Neuronal stem cell (in vitro differentiated cells): ENCODE results near the gene KRTAP5-11.
"Not testable (repeated sequence)": the region's sequence is repeated elsewhere in the genome, so short reads cannot be mapped to it uniquely, and the experiment has no call there.

Experiments used
- DNase-seq: peaks from one replicate; pipeline ENCODE4 v3.0.0-alpha.2; 2013; ENCODE audit warnings: low spot score
- H2AFZ ChIP-seq: one replicate; pipeline ENCODE4 v1.6.1; 2013; ENCODE audit warnings: mild to moderate bottlenecking, low read length, inconsistent platforms
- H2AK5ac ChIP-seq: 2 replicates; pipeline ENCODE4 v1.6.1; 2013; ENCODE audit warnings: low read depth, mild to moderate bottlenecking, inconsistent platforms, low read length, moderate library complexity, mixed read lengths
- H2BK120ac ChIP-seq: 2 replicates; pipeline ENCODE4 v1.6.1; 2013; ENCODE audit warnings: low read depth, mild to moderate bottlenecking, inconsistent platforms, low read length, moderate library complexity, mixed read lengths
- H2BK12ac ChIP-seq: one replicate; pipeline ENCODE4 v1.6.1; 2013; ENCODE audit warnings: low read length, inconsistent platforms
- H2BK15ac ChIP-seq: 2 replicates; pipeline ENCODE4 v1.6.1; 2013; ENCODE audit warnings: mild to moderate bottlenecking, low read length, inconsistent platforms, mixed read lengths
- H2BK5ac ChIP-seq: one replicate; pipeline ENCODE4 v1.6.1; 2013; ENCODE audit warnings: inconsistent platforms, mild to moderate bottlenecking, low read length, moderate library complexity
- H3K14ac ChIP-seq: one replicate; pipeline ENCODE4 v1.6.1; 2013; ENCODE audit warnings: low read length, inconsistent platforms
- H3K18ac ChIP-seq: 2 replicates; pipeline ENCODE4 v1.6.1; 2013; ENCODE audit warnings: low read length, inconsistent platforms
- H3K23ac ChIP-seq: 2 replicates; pipeline ENCODE4 v1.6.1; 2013; ENCODE audit warnings: low read depth, mild to moderate bottlenecking, mixed read lengths, low read length, inconsistent platforms; ENCODE audit not compliant: poor library complexity
- H3K27ac ChIP-seq: replicated peaks from 3 replicates; pipeline ENCODE4 v1.5.1; 2013; ENCODE audit warnings: low read length, inconsistent platforms
- H3K27me3 ChIP-seq, 3 experiments: 2 replicates each; pipeline ENCODE4 v1.6.1; 2013; ENCODE audit warnings: low read length in 3 of 3, mild to moderate bottlenecking in 2 of 3, inconsistent platforms in 1 of 3, low read depth in 1 of 3, mixed read lengths in 1 of 3, moderate library complexity in 1 of 3; ENCODE audit not compliant: control insufficient read depth in 3 of 3, insufficient read depth in 3 of 3
- H3K36me3 ChIP-seq, 2 donors: replicated peaks in 1 of 2; 2 replicates each; pipeline ENCODE4 v1.6.1; 2013; ENCODE audit warnings: low read length in 2 of 2; ENCODE audit not compliant: control insufficient read depth in 2 of 2, insufficient read depth in 2 of 2
- H3K4ac ChIP-seq: 2 replicates; pipeline ENCODE4 v1.6.1; 2013; ENCODE audit warnings: inconsistent platforms, mild to moderate bottlenecking, low read length, moderate library complexity
- H3K4me1 ChIP-seq, 2 donors: 1 replicate in 1 of 2; 2 replicates in 1 of 2; pipeline ENCODE4 v1.6.1; 2013; ENCODE audit warnings: low read length in 2 of 2, low read depth in 1 of 2; ENCODE audit not compliant: control insufficient read depth in 2 of 2, insufficient read depth in 1 of 2
- H3K4me2 ChIP-seq: one replicate; pipeline ENCODE4 v1.6.1; 2013; ENCODE audit warnings: mild to moderate bottlenecking, low read length, inconsistent platforms; ENCODE audit not compliant: insufficient read depth, poor library complexity, severe bottlenecking
- H3K4me3 ChIP-seq, 2 donors: 2 replicates each; pipeline ENCODE4 v1.5.1; 2013; ENCODE audit warnings: low read length in 2 of 2, mild to moderate bottlenecking in 2 of 2, inconsistent platforms in 1 of 2, moderate library complexity in 1 of 2
- H3K79me1 ChIP-seq: one replicate; pipeline ENCODE4 v1.6.1; 2013; ENCODE audit warnings: low read depth, mild to moderate bottlenecking, inconsistent platforms, low read length, moderate library complexity
- H3K9ac ChIP-seq: one replicate; pipeline ENCODE4 v1.6.1; 2013; ENCODE audit warnings: mild to moderate bottlenecking, low read depth, low read length, inconsistent platforms; ENCODE audit not compliant: poor library complexity
- H3K9me3 ChIP-seq, 2 donors: replicated peaks in 1 of 2; 2 replicates each; pipeline versions ENCODE3 to v1.6.1; 2013; ENCODE audit warnings: low read length in 2 of 2, mild to moderate bottlenecking in 2 of 2, inconsistent platforms in 1 of 2, low read depth in 1 of 2, mixed read lengths in 1 of 2, moderate library complexity in 1 of 2; ENCODE audit not compliant: control insufficient read depth in 2 of 2, insufficient read depth in 1 of 2
- H4K8ac ChIP-seq: one replicate; pipeline ENCODE4 v1.6.1; 2013; ENCODE audit warnings: low read depth, mild to moderate bottlenecking, inconsistent platforms, low read length, moderate library complexity
- H4K91ac ChIP-seq: one replicate; pipeline ENCODE4 v1.6.1; 2013; ENCODE audit warnings: low read length, low read depth, mild to moderate bottlenecking, inconsistent platforms; ENCODE audit not compliant: poor library complexity
- WGBS, 2 donors: extraction: QIAGEN DNeasy Blood & Tissue Kit; methylation state at CpG; one replicate each; pipeline ENCODE4 v1.1.7; 2013; ENCODE audit warnings: missing lambda C conversion rate in 2 of 2, mixed read lengths in 1 of 2; ENCODE audit not compliant: insufficient read length in 2 of 2, insufficient replicate concordance in 1 of 2; ENCODE audit errors: extremely low coverage in 2 of 2; 5-methylcytosine and 5-hydroxymethylcytosine counted together

The KRTAP5-11 gene

DNA sequence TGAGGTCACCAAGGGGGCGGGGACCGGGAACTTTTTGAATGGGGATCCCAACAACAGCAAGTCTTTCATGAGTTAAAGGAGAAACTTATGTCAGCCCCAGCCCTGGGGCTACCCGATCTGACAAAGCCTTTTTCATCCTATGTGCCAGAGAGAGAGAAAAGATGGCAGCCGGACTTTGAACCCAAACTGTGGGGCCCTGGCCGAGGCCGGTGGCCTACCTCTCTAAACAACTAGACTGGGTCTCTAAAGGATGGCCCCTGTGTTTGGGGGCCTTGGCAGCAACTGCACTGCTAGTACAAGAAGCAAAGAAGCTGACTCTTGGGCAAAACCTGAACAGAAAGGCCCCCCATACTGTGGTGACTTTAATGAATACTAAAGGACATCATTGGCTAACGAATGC lies 31.3 kb upstream of the KRTAP5-11 start:
- not testable (repeated sequence) for H2BK12ac ChIP-seq, H2AK5ac ChIP-seq, H3K27me3 ChIP-seq, H3K9me3 ChIP-seq, H3K23ac ChIP-seq, H3K9ac ChIP-seq, H2BK5ac ChIP-seq, H4K91ac ChIP-seq, H3K79me1 ChIP-seq, H4K8ac ChIP-seq, H3K36me3 ChIP-seq, H3K27ac ChIP-seq, H3K14ac ChIP-seq, DNase-seq, H3K4ac ChIP-seq, H2BK120ac ChIP-seq, H2AFZ ChIP-seq, H3K4me1 ChIP-seq, H2BK15ac ChIP-seq, H3K18ac ChIP-seq, H3K4me3 ChIP-seq
- WGBS, 2 donors = no CpG with 5 or more reads among the region's 7 CpGs
- H3K4me2 ChIP-seq = peak overlapping the region; percentile 12

- not testable (repeated sequence) for H3K14ac ChIP-seq, H4K91ac ChIP-seq
- WGBS, 2 donors = no CpG with 5 or more reads among the region's 21 CpGs
These were observed 28.7 kb upstream of the KRTAP5-11 start for GRCh38 chr11:71611218-71611910.

DNA sequence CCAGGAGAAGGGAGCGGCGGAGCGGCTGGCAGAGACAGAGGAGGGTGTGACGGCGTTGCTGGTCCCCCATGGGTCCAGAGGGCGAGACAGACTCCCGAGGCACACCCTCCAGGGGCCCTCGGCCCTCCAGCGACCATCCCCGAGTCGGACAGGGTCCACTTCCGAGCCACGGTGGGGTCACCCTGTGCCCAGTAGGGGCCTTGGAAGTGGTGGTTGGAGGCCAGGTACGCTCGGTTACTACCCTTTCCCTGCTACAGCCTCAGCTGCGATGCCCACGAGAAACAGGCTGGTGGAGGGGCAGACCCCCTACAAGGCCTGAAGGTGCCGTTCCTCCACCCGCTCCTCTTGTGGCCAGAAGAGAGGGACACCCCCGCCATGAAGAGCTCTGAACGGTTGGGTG lies 25.6 kb upstream of the KRTAP5-11 start:
- H3K79me1 ChIP-seq, H3K18ac ChIP-seq, H2BK5ac ChIP-seq, H2BK120ac ChIP-seq, H3K9ac ChIP-seq, H3K23ac ChIP-seq, H3K4me2 ChIP-seq, H3K14ac ChIP-seq, H3K27ac ChIP-seq, DNase-seq, H3K4ac ChIP-seq, H2AK5ac ChIP-seq, H2BK15ac ChIP-seq, H3K4me1 ChIP-seq, H2BK12ac ChIP-seq, H3K36me3 ChIP-seq, H4K91ac ChIP-seq, H3K4me3 ChIP-seq, H4K8ac ChIP-seq, H2AFZ ChIP-seq, H3K9me3 ChIP-seq: not testable (repeated sequence)
- WGBS, 2 donors = no CpG with 5 or more reads among the region's 21 CpGs
- H3K27me3 ChIP-seq = peaks cover 0 to 23% (median 10%) of the 10 kb centered on the region in 3 experiments

More at GRCh38 chr11:71611218-71611910, 28.7 kb upstream of the KRTAP5-11 start:
- H2BK5ac ChIP-seq, H3K4ac ChIP-seq, H3K23ac ChIP-seq, H3K4me3 ChIP-seq, H2BK12ac ChIP-seq, H3K79me1 ChIP-seq, H3K4me2 ChIP-seq, H2AK5ac ChIP-seq, H3K36me3 ChIP-seq, H4K8ac ChIP-seq, H3K18ac ChIP-seq, DNase-seq, H3K9ac ChIP-seq, H3K9me3 ChIP-seq, H2BK15ac ChIP-seq, H2AFZ ChIP-seq, H3K27ac ChIP-seq, H2BK120ac ChIP-seq, H3K4me1 ChIP-seq: not testable (repeated sequence)
- H3K27me3 ChIP-seq = peaks cover 0 to 21% (median 10%) of the 10 kb centered on the region in 3 experiments

- not testable (repeated sequence) for H3K27ac ChIP-seq, H2AK5ac ChIP-seq, H2BK15ac ChIP-seq, H3K4me1 ChIP-seq, H3K23ac ChIP-seq, H2BK12ac ChIP-seq, H3K79me1 ChIP-seq, H3K14ac ChIP-seq, H3K9me3 ChIP-seq, H2BK5ac ChIP-seq, H4K91ac ChIP-seq, H4K8ac ChIP-seq, DNase-seq, H3K4ac ChIP-seq, H3K36me3 ChIP-seq, H2BK120ac ChIP-seq
- Histone ChIP-seq H3K9ac (peak overlapping the region; percentile 77), H3K4me2 (peak overlapping the region; percentile 80), H2AFZ (peak overlapping the region; percentile 69), H3K18ac (peak overlapping the region; percentile 64), H3K4me3 (peak overlapping the region in 1 of 2 donors; percentile 79), H3K27me3 (peaks cover 0 to 23% (median 10%) of the 10 kb centered on the region in 3 experiments)
- no CpG with 5 or more reads among the region's 59 CpGs for whole genome bisulfite sequencing, 2 donors
These were observed 25.0 kb upstream of the KRTAP5-11 start for GRCh38 chr11:71607520-71608216.
